Measurements from ENCODE around the gene LAMB4. TPM values are rescaled to one million over a fixed set of nuclear protein-coding genes. Genes with fewer than 3 reads are reported as not detected.

Gene LAMB4
- total RNA-seq, 2 experiments from 2014 or later, result 0.40 to 0.45 TPM

DNA sequence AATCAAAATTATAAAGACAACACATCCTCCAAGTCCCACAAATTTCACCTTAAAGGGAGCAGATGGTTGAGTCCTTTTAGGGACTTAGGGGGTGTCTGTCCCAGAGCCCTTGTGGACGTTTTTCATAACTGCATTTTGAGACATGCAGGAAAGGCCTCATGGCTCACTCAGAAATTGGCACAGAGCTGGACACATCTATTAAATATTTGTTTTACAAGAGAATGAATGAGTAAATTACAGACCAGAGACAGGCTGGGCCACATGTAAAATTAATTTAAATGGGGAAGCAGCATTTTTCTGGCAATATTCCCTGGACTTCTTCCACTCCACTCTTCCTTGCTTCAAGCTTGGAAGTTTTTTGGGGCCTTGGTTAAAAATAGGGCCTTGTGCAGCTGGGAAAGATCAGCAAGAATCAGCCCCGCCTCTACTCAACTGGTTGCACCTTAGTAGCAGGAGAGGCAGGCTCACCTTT lies 147.2 kb downstream of the LAMB4 start:
- Mint-ChIP-seq H3K27ac (no peak overlapping the region), H3K4me3 (no peak overlapping the region), H3K4me1 (no peaks in the 10 kb centered on the region), H3K27me3 (peaks cover 16% of the 10 kb centered on the region), H3K36me3 (no peaks in the 10 kb centered on the region), H3K9me3 (no peaks in the 10 kb centered on the region)
- DNase-seq, result no peak

GRCh38 chr7:107982042-107982840 lies 147.9 kb downstream of the LAMB4 start:
- Mint-ChIP-seq H3K27ac (no peak overlapping the region), H3K4me1 (no peaks in the 10 kb centered on the region), H3K27me3 (peaks cover 13% of the 10 kb centered on the region), H3K9me3 (no peaks in the 10 kb centered on the region), H3K36me3 (no peaks in the 10 kb centered on the region), H3K4me3 (no peak overlapping the region)
- no peak for DNase-seq

DNA sequence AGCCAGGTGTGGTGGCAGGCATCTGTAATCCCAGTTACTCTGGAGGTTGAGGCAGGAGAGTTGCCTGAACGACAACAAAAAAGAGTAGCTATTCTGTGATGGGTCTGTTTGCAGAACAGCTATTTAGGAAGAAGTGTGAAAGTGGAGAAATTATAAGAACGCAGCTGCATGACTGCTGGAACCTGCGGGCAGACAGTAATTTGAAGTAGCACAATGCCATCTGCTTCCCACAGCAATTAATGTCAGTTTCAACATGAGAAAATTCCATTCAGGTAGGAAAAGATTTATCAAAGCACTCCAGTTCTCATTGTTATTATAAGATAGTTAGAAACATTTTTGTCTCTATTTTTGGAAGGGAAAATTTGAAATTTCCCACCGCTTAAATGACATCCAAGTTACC lies 148.7 kb downstream of the LAMB4 start:
- no peak overlapping the region for H3K27ac Mint-ChIP-seq
- no peak overlapping the region for H3K4me3 Mint-ChIP-seq
- no peaks in the 10 kb centered on the region for H3K36me3 Mint-ChIP-seq
- H3K4me1 Mint-ChIP-seq, result no peaks in the 10 kb centered on the region
- H3K27me3 Mint-ChIP-seq, result peaks cover 9% of the 10 kb centered on the region
- no peak for DNase-seq
- no peaks in the 10 kb centered on the region for H3K9me3 Mint-ChIP-seq

DNA sequence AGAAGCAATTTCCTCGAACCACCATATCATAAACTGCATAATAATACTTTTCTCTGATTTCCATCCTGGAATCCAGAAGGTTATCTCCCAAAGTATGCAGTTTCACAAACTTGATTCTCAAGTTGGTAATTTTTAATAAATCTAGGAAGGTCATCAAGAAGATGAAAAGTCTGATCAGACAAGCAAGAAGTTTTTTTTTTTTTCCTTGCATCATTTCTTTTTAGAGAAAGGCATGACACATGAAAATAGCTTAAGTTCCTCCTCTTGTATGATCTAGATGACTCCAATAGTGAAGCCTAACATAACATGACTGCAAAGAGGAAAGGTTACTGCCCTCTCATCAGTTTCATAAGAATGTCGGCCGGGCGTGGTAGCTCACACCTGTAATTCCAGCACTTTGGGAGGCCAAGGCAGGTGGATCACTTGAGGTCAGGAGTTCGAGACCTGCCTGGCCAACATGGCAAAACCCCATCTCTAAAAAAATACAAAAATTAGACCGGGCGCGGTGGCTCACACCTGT lies 149.4 kb downstream of the LAMB4 start:
- Mint-ChIP-seq H3K27me3 (peaks cover 8% of the 10 kb centered on the region), H3K4me3 (no peak overlapping the region), H3K9me3 (no peaks in the 10 kb centered on the region), H3K36me3 (no peaks in the 10 kb centered on the region), H3K27ac (no peak overlapping the region), H3K4me1 (no peaks in the 10 kb centered on the region)
- no peak for DNase-seq

GRCh38 chr7:107980171-107980570 lies 150.0 kb downstream of the LAMB4 start:
- no peaks in the 10 kb centered on the region for H3K36me3 Mint-ChIP-seq
- DNase-seq, result no peak
- no peaks in the 10 kb centered on the region for H3K9me3 Mint-ChIP-seq
- peaks cover 7% of the 10 kb centered on the region for H3K27me3 Mint-ChIP-seq
- H3K4me3 Mint-ChIP-seq, result no peak overlapping the region
- H3K27ac Mint-ChIP-seq, result no peak overlapping the region
- no peaks in the 10 kb centered on the region for H3K4me1 Mint-ChIP-seq

- H3K27me3 Mint-ChIP-seq, result peaks cover 4% of the 10 kb centered on the region
- H3K4me1 Mint-ChIP-seq, result no peaks in the 10 kb centered on the region
- DNase-seq, result no peak
- H3K9me3 Mint-ChIP-seq, result no peaks in the 10 kb centered on the region
- no peaks in the 10 kb centered on the region for H3K36me3 Mint-ChIP-seq
- H3K27ac Mint-ChIP-seq, result no peak overlapping the region
- no peak overlapping the region for H3K4me3 Mint-ChIP-seq
These were observed 151.2 kb downstream of the LAMB4 start for GRCh38 chr7:107978815-107979408.

- Mint-ChIP-seq H3K4me1 (no peaks in the 10 kb centered on the region), H3K36me3 (no peaks in the 10 kb centered on the region), H3K9me3 (no peaks in the 10 kb centered on the region), H3K4me3 (no peak overlapping the region), H3K27ac (no peak overlapping the region), H3K27me3 (peaks cover 4% of the 10 kb centered on the region)
- DNase-seq, result no peak
These were observed 153.1 kb downstream of the LAMB4 start for GRCh38 chr7:107977048-107977447.

DNA sequence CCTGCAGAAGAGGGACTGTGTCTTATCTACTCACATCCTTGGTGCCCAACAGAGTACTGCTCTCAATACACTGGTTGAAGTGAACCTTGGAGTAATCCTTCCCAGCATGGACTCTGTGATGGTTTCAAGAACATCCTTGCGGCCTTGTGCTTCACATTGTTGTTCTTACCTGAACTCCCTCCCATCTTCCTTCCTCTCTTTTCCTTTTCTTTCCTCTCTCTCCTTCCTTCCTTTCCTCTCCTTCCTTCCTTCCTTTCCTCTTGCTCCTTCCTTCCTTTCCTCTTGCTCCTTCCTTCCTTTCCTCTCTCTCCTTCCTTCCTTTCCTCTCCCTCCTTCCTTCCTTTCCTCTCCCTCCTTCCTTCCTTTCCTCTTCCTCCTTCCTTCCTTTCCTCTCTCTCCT lies 153.5 kb downstream of the LAMB4 start:
- H3K27me3 Mint-ChIP-seq, result peaks cover 4% of the 10 kb centered on the region
- no peaks in the 10 kb centered on the region for H3K9me3 Mint-ChIP-seq
- H3K27ac Mint-ChIP-seq, result no peak overlapping the region
- no peak overlapping the region for H3K4me3 Mint-ChIP-seq
- DNase-seq, result no peak
- no peaks in the 10 kb centered on the region for H3K36me3 Mint-ChIP-seq
- no peaks in the 10 kb centered on the region for H3K4me1 Mint-ChIP-seq

- no peak for DNase-seq
- Mint-ChIP-seq H3K27ac (no peak overlapping the region), H3K4me3 (no peak overlapping the region), H3K27me3 (peaks cover 4% of the 10 kb centered on the region), H3K4me1 (no peaks in the 10 kb centered on the region), H3K9me3 (no peaks in the 10 kb centered on the region), H3K36me3 (no peaks in the 10 kb centered on the region)
These were observed 154.7 kb downstream of the LAMB4 start for GRCh38 chr7:107975394-107976013.

GRCh38 chr7:107973861-107974260 lies 156.3 kb downstream of the LAMB4 start:
- Mint-ChIP-seq H3K9me3 (no peaks in the 10 kb centered on the region), H3K27ac (no peak overlapping the region), H3K36me3 (no peaks in the 10 kb centered on the region), H3K27me3 (peaks cover 4% of the 10 kb centered on the region), H3K4me3 (no peak overlapping the region), H3K4me1 (no peaks in the 10 kb centered on the region)
- DNase-seq, result no peak

Other genes with a start within 250 kb of the LAMB4 start
- 100 to 1,000 TPM; 121 to 128 TPM for gene DLD, start 239.2 kb downstream of the LAMB4 start, total RNA-seq
- gene LAMB1, start 127.2 kb downstream of the LAMB4 start, total RNA-seq, result under 1 TPM; 0.16 to 0.32 TPM